Right lobe of liver (tissue), 4 donors: ENCODE results near the gene OR2AG1.

Experiments used
- CTCF ChIP-seq, 4 donors: fragments of 200-600 bp in 3 of 4; fragments of 450-650 bp in 1 of 4; IDR thresholded peaks; one replicate each; pipeline versions ENCODE4 v1.5.1 to v1.8.0; 2016 to 2022; ENCODE audit warnings: antibody characterized with exemption in 4 of 4, mild to moderate bottlenecking in 2 of 4
- POLR2A ChIP-seq: fragments of 450-650 bp; IDR thresholded peaks from one replicate; pipeline ENCODE4 v1.6.1; 2017; ENCODE audit warnings: antibody characterized with exemption, mild to moderate bottlenecking
- donor health status: DM: no; HTN: no; CAD: no.
- donor health status: DM: no; HTN: no; CAD: no.
- donor health status: DM: no; HTN: yes; CAD: no.

DNA sequence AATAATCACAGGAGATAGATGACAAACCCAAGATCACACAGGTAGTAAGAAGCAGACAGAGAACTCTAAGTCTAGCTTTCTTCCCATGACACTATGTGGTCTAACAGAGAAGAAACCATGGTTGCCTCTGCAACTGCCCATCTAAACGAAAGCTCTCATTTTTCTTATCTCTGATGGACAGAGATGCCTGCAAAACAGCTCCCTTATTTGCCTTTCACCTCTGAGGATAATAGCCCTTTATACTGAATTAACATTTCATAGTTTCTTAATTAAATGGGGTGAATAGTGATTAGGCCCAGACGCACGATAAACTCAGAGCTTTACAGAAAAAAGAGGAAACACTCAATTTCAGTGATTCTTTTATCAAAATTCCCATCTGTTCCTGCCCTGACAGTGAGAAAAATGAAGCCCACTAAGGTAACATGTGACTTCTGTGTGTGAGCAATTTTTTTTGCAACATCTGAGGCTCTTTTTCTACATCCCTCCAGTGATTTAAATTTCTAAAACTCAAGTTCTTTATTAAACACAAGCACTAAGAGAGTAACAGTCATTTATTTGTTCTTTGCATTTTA is 35.6 kb upstream of the OR2AG1 start:
- TF ChIP-seq POLR2A (no peak), CTCF (IDR thresholded peaks at IDR 0.05) (no peak)
